Gastrocnemius medialis (tissue), 4 donors: ENCODE data around the gene TTLL13.

Experiments used
- CTCF ChIP-seq, 5 experiments: fragments of 450-650 bp in 3 of 5; fragments of 200-600 bp in 2 of 5; sonication (generic) in 2 of 5; IDR thresholded peaks in 4 of 5; conservative IDR thresholded peaks in 1 of 5; 1 replicate in 4 of 5; 2 replicates in 1 of 5; pipeline ENCODE4 v1.5.1; 2016 to 2019; ENCODE audit warnings: antibody characterized with exemption in 5 of 5, mild to moderate bottlenecking in 3 of 5, moderate library complexity in 3 of 5
- POLR2A ChIP-seq, 2 donors: fragments of 450-650 bp; IDR thresholded peaks; one replicate each; pipeline ENCODE4 v1.6.1; 2017; ENCODE audit warnings: antibody characterized with exemption in 2 of 2, mild to moderate bottlenecking in 2 of 2, moderate library complexity in 2 of 2

GRCh38 chr15:90202929-90203328 is 46.4 kb upstream of the TTLL13 start:
- TF ChIP-seq CTCF (IDR thresholded peaks at IDR 0.05 in 4 of 5, conservative IDR thresholded peaks at IDR 0.05 in 1 of 5) (no peak), POLR2A (IDR thresholded peaks at IDR 0.05) (no peak)
